ENCODE data around the gene SLC28A3.
A peak's percentile ranks its signal among the peaks of the same experiment; 100 is the strongest.

Gene SLC28A3

DNA sequence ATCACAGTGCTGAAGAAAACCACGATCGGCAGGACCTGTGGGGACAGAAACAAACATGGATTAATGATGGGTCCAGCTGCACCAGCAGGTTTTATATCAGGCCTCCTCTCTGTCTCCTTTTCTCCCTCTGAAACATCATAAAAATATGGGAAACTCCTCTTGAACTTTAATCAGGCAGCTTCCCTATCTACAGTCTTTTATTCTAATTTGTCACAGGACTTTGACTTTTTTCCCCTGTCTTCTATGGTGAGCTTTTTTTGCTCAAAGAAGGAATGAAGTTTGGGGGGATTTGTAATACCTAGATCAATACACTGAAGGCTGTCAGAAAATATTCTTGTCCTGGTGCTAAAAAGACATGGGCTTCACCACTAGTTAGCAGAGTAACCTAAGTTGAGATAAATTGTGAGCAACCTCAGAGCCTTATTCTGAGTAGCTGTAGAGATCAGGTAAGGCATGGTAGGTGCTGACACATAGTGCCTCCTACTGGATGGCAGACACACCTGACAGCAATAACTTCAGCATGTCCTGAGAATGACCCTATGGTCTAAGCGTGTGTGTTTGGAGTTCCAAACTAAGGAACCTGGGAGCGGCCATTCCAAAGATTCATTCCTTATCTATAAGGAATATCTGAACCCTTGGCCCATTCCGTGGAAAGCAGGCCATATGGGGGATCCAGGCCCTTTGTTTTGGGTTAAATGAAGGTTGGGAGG, 46.2 kb downstream of the SLC28A3 start:
- no peak for DNase-seq

GRCh38 chr9:84293001-84293798, 47.4 kb downstream of the SLC28A3 start:
- DNase-seq = no peak

GRCh38 chr9:84285381-84285780, 55.2 kb downstream of the SLC28A3 start:
- no peak for DNase-seq

- DNase-seq = no peak
Measured at GRCh38 chr9:84283946-84284345, 56.6 kb downstream of the SLC28A3 start.

DNA sequence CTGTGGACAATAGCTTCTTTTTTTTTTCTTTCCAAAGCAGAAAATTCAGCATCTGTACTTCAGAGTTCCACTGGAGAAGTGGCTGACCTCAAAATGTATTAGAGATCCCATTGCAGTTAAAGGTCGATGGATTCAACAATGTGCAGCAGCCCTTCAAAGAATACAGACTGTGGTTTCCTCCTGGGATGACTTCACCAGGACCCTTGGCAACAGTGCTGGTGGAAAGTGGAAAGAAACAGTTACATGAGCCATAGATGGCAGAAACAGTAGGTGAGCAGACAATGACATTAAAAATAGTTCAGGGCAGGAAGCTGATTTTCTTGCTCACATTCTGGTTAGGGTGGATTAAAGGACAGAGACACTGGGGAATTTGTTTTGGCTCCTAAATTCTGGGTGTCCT, 62.4 kb downstream of the SLC28A3 start:
- no peak for DNase-seq

DNA sequence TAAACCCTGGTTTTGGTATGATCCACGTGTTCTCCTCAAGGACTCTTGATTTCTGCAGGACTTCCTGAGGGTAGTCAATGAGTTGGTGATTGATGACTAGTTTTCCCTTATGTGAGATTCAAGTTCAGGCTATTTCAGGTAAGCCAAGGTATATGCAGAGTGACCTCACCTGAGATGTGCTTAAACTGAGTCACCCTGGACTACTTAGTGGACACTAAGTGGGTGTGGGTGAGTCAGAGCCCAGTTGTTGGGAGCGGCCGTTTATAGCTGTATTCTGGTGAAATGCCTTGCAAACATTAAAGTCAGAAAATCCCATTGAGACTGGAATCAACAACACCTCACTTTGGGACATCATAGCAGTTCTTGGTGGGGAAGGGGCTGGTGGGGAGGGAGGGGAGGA, 62.9 kb downstream of the SLC28A3 start:
- DNase-seq = no peak

- DNase-seq = no peak
Measured at GRCh38 chr9:84276741-84277140, 63.8 kb downstream of the SLC28A3 start.

GRCh38 chr9:84271921-84272556, 68.5 kb downstream of the SLC28A3 start:
- DNase-seq = no peak

DNA sequence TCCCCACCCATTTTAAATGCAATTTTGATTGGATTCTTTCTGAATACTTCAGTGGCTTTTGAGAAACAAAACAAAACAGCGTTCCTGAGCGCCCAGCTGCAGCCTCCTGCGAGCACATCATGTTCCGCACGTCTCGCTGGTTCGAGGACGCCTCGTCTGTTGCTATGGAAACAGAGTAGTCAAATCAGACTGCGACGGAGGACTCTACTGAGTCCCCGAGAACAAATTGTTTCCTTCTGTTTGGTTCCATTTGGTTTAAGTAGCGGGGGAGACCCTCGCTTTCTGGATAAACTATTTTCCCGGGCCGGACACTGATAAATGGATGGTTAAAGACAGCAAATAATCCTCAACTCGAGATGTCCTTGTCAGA, 69.0 kb downstream of the SLC28A3 start:
- DNase-seq = no peak

- no peak for DNase-seq
Measured at GRCh38 chr9:84270847-84271530, 69.6 kb downstream of the SLC28A3 start.

- no peak for DNase-seq
Measured at GRCh38 chr9:84266087-84266561, 74.4 kb downstream of the SLC28A3 start.

DNA sequence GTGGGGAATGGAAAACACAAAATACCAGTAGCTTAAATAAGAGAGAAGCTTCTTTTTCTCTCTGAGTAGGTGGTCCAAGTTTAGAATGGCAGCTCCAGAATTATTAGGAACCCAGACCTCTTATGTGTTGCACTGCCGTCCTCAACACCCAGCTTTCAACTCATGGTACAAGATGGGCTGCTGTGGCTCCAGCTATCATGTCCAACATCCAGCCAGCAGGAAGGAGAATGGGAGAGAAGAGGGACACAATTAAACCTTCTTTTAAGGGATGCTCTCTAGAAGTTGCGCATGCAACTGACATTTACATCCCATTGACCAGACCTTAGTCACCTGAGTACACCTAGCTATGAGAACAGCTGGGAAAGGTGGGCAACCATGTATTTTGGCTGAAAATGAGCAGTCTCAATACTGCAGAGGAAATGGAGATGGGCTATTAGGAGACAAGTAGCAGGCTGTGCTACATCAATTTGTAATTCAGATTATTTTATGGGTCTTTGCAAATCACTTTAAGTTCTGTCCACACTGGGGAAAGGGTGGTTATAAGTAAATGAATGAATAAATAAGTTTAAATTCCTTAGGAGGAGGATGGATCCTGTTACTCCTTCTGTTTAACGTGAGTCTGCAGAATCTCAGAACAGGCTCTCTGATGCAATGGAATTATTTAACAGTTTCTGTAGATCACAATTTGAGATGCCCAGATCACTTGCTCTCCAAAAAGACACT, 76.1 kb downstream of the SLC28A3 start:
- no peak for DNase-seq

DNA sequence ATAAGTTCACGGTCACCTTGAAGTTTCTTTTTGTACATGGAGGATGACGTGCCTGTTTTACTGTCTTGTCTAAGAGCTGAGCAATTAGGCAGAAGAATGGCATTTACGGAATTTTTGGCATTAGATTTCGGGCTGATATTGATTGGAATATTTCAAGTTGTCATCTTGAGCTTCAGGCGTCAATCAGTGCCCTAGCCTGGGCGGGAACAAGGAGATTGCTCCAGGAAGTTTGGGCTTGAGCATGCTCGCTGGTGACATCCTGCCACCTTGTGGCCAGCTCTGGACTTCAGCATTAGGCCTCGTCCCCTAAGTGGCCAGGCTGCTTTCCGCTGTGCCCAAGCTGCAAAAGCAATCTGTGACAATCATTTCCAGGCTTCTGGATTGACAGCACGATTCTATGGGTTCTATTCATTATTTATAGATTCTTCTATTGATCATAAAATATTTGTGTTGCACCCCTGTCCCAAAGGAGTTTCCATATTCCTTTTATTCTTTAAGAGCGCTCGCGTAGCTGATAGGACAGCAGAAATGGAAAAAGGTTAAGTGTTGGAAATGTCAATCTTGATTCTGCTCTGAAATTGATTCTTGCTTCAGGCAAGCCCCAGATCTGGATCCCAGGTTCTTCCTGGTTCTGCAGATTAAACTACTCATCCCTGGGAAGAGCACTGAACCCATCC, 79.3 kb downstream of the SLC28A3 start:
- DNase-seq = peak; percentile 21

DNA sequence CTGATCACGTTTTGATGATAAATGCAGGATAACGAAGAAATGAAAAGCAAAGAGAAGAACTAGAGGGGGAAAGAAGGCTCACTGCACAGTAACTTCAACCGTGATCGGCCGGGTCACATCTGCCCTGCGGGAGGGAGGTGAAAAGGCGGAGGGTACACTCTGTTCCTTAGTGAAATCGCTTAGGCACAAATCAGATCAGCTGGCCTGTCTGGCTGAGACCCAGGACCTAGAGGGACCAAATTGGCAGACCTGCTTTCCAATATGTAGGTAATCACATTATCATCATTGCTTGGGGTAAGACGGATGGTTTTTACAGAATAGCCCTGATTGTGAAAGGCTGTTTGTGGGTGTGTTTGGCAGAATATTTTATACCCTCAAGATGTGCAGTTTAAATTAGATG, 82.2 kb downstream of the SLC28A3 start:
- no peak for DNase-seq

- no peak for DNase-seq
Measured at GRCh38 chr9:84255696-84256095, 84.9 kb downstream of the SLC28A3 start.

DNA sequence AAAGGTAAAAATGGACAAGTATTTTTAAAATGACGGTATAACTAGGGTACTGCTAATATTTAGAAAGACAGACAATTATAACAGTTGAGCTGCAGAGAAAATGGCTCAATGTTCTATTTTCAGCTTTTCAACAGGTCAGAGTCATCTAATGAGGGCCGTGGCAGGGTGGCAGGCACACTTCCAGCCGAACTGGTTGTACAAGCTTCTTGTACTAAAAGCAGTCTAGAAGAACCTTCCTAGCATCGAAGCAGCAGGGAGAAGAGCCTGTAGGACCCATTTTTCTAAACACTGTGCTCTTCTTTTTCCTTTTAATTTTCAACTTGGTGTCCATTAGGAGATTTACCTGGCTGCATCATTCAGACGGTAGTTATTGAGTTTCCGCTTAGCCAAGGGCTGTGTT, 85.6 kb downstream of the SLC28A3 start:
- no peak for DNase-seq

DNA sequence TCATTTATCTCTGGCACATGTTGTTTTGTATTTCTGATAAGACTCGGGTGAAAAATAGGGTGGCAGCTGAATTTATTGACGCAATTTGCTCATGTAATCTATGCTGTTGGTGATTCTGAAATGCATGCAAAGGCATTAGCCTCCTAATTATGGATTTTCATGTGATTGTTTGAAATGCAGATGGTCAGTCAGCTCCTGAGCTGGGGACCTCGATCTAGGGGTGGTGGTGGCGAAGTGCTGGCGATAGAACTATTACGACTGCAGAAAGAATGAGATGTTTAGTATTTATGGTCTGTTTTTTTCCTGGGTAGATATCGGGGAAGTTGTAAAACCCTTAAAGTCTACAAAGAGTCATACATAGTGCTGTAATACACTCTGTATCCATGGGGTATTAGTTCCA, 88.6 kb downstream of the SLC28A3 start:
- DNase-seq = no peak

DNA sequence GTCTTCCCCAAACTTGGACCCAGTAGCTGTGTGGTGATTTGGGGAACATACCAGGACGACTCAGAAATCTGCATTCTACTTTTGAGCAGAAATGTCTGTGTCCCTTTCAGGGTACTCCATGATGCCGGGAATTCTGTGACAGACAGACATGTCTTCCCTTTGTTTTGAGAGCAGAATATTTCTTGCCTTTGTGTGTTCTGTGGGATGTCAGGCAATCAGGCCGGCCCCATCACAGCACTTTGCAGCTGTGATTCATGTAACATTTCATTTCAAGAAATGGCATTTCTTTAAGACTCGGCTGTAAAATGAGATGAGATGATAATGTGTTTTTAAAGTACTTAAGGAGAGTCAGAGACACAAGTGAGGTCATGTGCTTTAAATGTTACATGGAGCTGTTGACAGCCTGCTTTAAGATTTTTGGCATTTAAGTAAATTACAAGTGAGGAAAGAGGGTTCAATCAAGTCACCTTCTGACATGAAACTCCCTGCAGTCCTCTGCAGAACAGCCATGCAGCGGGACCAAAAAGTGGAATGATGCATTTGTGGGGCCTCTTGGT, 98.7 kb downstream of the SLC28A3 start:
- DNase-seq = no peak

DNA sequence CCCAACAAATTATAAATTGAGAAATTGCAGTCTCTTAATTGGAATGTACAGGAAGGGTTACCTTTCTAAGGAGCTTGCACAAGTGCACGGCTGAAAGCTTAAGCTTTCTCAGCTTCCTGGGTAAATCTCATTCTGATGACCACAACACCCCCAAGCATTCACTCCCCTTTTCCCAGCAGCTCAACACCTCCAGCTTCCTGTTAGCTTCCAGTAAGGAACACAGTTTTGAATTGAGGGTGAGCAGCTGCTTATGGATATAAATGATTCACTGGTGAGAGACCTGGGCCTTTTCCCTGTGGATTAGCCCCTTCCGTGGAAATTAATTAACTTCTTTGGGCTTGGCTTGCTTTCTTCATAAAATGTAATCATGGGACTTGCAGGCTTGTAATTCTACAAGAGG, 101.2 kb downstream of the SLC28A3 start:
- no peak for DNase-seq

DNA sequence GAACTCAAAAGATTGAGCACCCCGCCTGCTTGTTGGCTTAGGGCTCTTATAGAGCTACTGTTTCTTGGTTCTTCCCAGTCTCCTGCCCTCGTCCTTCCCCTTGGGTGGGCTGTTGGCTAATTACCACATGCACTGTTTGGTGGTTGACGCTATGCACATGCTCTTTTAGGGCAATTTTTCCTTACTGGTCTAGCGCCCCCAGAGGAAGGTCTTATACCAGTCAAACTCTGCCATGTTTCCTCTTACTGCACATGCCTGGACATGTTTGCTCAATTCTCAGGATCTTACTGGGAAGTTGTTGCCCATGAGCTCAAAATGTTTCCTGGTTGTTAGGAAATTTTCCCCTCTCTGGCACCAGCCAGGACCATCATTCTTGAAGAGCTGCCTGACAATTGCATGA, 101.9 kb downstream of the SLC28A3 start:
- no peak for DNase-seq

GRCh38 chr9:84235511-84235910, 105.0 kb downstream of the SLC28A3 start:
- DNase-seq = no peak

Data from effector CD4-positive, alpha-beta T cell (primary cell).